HepG2 (cell line): ENCODE measurements around the gene MKRN2OS. TPM values are rescaled to one million over a fixed set of nuclear protein-coding genes. Genes with fewer than 3 reads are reported as not detected.

Source experiments
- AGO2 ChIP-seq: fragments of 200-400 bp; formaldehyde crosslinking; optimal IDR thresholded peaks from 2 replicates; pipeline ENCODE3; 2017; ENCODE audit warnings: mild to moderate bottlenecking, low read depth, low read length, moderate library complexity
- ATF7-NPFF ChIP-seq: sonication (generic); formaldehyde crosslinking; IDR thresholded peaks from 2 replicates; pipeline ENCODE4 v1.8.1; 2023; ENCODE audit warnings: mild to moderate bottlenecking, low read depth, missing genetic modification reagents, moderate library complexity
- BCL6 ChIP-seq: IDR thresholded peaks from 2 replicates; pipeline ENCODE4 v1.6.1; 2016; ENCODE audit warnings: missing genetic modification reagents, missing compliant biosample characterization
- CBX2 ChIP-seq, 2 experiments: fragments of 200-600 bp in 1 of 2; sonication (generic); formaldehyde crosslinking in 1 of 2; IDR thresholded peaks; 2 replicates each; pipeline versions ENCODE4 v1.7.0 to v1.8.1; 2018 to 2022; ENCODE audit warnings: low read depth in 2 of 2, low read length in 1 of 2, mild to moderate bottlenecking in 1 of 2, missing genetic modification reagents in 1 of 2
- CCAR2 ChIP-seq: fragments of 200-400 bp; formaldehyde crosslinking; optimal IDR thresholded peaks from 2 replicates; pipeline ENCODE3; 2018; ENCODE audit warnings: low read depth, mild to moderate bottlenecking, low read length, moderate library complexity
- GABPB1 ChIP-seq: IDR thresholded peaks from 2 replicates; pipeline ENCODE4 v1.6.1; 2016; ENCODE audit warnings: mild to moderate bottlenecking, missing genetic modification reagents, moderate library complexity, missing compliant biosample characterization
- GATA4 ChIP-seq: sonication (generic); IDR thresholded peaks from 2 replicates; pipeline ENCODE4 v1.6.1; 2016; ENCODE audit warnings: antibody characterized with exemption, low read depth, borderline replicate concordance
- HHEX ChIP-seq: IDR thresholded peaks from 2 replicates; pipeline ENCODE4 v1.6.1; 2016; ENCODE audit warnings: control low read depth
- LRRFIP1 ChIP-seq: sonication (generic); formaldehyde crosslinking; conservative IDR thresholded peaks from 2 replicates; pipeline ENCODE4 v1.4.0; 2020; ENCODE audit warnings: missing genetic modification reagents
- MTA1 ChIP-seq: sonication (generic); formaldehyde crosslinking; IDR thresholded peaks from 2 replicates; pipeline ENCODE4 v1.4.0; 2020; ENCODE audit warnings: missing genetic modification reagents, mild to moderate bottlenecking, borderline replicate concordance
- RBAK ChIP-seq: sonication (generic); formaldehyde crosslinking; IDR thresholded peaks from 2 replicates; pipeline ENCODE4 v1.5.1; 2020; ENCODE audit warnings: mild to moderate bottlenecking, missing genetic modification reagents
- SMAD1 ChIP-seq: sonication (generic); formaldehyde crosslinking; IDR thresholded peaks from 2 replicates; pipeline ENCODE4 v1.4.0; 2020; ENCODE audit warnings: missing genetic modification reagents, low read depth, mild to moderate bottlenecking, borderline replicate concordance
- SNAI1 ChIP-seq: sonication (generic); formaldehyde crosslinking; IDR thresholded peaks from 2 replicates; pipeline ENCODE4 v1.5.0; 2020; ENCODE audit warnings: mild to moderate bottlenecking, missing genetic modification reagents, borderline replicate concordance
- SRSF4 ChIP-seq: fragments of 200-400 bp; formaldehyde crosslinking; IDR thresholded peaks from one replicate; pipeline ENCODE4 v1.6.1; 2018; ENCODE audit warnings: mild to moderate bottlenecking, low read depth, low read length, moderate library complexity; ENCODE audit not compliant: poor library complexity, severe bottlenecking
- SUZ12 ChIP-seq: fragments of 150-350 bp; IDR thresholded peaks from 2 replicates; pipeline ENCODE4 v1.6.1; 2014; ENCODE audit warnings: low read depth, low read length
- TFDP1 ChIP-seq: IDR thresholded peaks from 2 replicates; pipeline ENCODE4 v1.6.1; 2016; ENCODE audit warnings: missing compliant biosample characterization, missing genetic modification reagents, borderline replicate concordance
- ZBTB2 ChIP-seq: sonication (generic); formaldehyde crosslinking; IDR thresholded peaks from 2 replicates; pipeline ENCODE4 v1.8.0; 2022; ENCODE audit warnings: low read depth, missing genetic modification reagents
- ZFP36L2 ChIP-seq: sonication (generic); formaldehyde crosslinking; IDR thresholded peaks from 2 replicates; pipeline ENCODE4 v1.4.0; 2020; ENCODE audit warnings: missing genetic modification reagents
- ZMAT3 ChIP-seq: sonication (generic); formaldehyde crosslinking; conservative IDR thresholded peaks from 2 replicates; pipeline ENCODE4 v1.7.0; 2021; ENCODE audit warnings: missing genetic modification reagents
- ZNF382 ChIP-seq: sonication (generic); formaldehyde crosslinking; IDR thresholded peaks from 2 replicates; pipeline ENCODE4 v1.5.0; 2020; ENCODE audit warnings: missing genetic modification reagents, mild to moderate bottlenecking, borderline replicate concordance
- ZNF672 ChIP-seq: sonication (generic); formaldehyde crosslinking; IDR thresholded peaks from 2 replicates; pipeline ENCODE4 v1.8.1; 2022; ENCODE audit warnings: missing genetic modification reagents
- ZNF775 ChIP-seq: sonication (generic); formaldehyde crosslinking; IDR thresholded peaks from 2 replicates; pipeline ENCODE4 v1.4.0; 2020; ENCODE audit warnings: missing genetic modification reagents, mild to moderate bottlenecking, moderate library complexity, borderline replicate concordance
- ZNF83 ChIP-seq: sonication (generic); formaldehyde crosslinking; IDR thresholded peaks from 2 replicates; pipeline ENCODE4 v1.4.0; 2020; ENCODE audit warnings: missing genetic modification reagents, mild to moderate bottlenecking, borderline replicate concordance
- ZSCAN20 ChIP-seq: sonication (generic); formaldehyde crosslinking; IDR thresholded peaks from 2 replicates; pipeline ENCODE4 v1.4.0; 2020; ENCODE audit warnings: missing genetic modification reagents, mild to moderate bottlenecking, borderline replicate concordance
- ZSCAN9 ChIP-seq: IDR thresholded peaks from 2 replicates; pipeline ENCODE4 v1.6.1; 2016; ENCODE audit warnings: borderline replicate concordance
- polyA plus RNA-seq, 8 experiments: library from polyadenylated mRNA; depleted of rRNA in 3 of 8; stranded (reverse) in 7 of 8; unstranded in 1 of 8; fragments of >200 nt; fragmentation: Illumina TruSeq in 4 of 8; extraction: Trizol in 4 of 8; gene quantifications; 2 replicates each; pipeline versions ENCODE4 v1.2.1 to v1.2.3, GENCODE V29; 2011 to 2016; ENCODE audit warnings: low read depth in 4 of 8, missing spikeins in 1 of 8, mixed read lengths in 1 of 8; ENCODE audit not compliant: insufficient read depth in 1 of 8
- total RNA-seq, 5 experiments: library from RNA; depleted of rRNA; stranded (reverse); fragments of >200 nt; fragmentation: Illumina TruSeq; extraction: Trizol; gene quantifications; 2 replicates each; pipeline ENCODE4 v1.2.3, GENCODE V29; 2016; ENCODE audit warnings: low read depth in 1 of 5

MKRN2OS gene
- total and polyA plus RNA-seq, 2 of the 13 experiments (the other 11 are each of a cell fraction or from before 2014, with no cell fraction given), result not detected

GRCh38 chr3:12556690-12557472, 11.6 kb upstream of the MKRN2OS start, which contains the start of gene MKRN2 (continued):
- TF ChIP-seq CCAR2 (peak; percentile 65), ZNF83 (CRISPR knock-in tag) (no peak), SRSF4 (no peak), ZNF672 (CRISPR knock-in tag) (no peak), ATF7-NPFF (CRISPR knock-in tag) (peak; percentile 95), HHEX (CRISPR knock-in tag) (no peak), ZFP36L2 (CRISPR knock-in tag) (no peak), ZMAT3 (CRISPR knock-in tag) (no peak), GABPB1 (peak; percentile 93), BCL6 (CRISPR knock-in tag) (peak; percentile 44; the same call in 1 of the 2 replicates), CBX2 (IDR thresholded peaks at IDR 0.05; ENCODE audit: low read depth, low read length) (no peak), CBX2 (CRISPR knock-in tag; IDR thresholded peaks at IDR 0.05; ENCODE audit: low read depth) (no peak), AGO2 (peak; percentile 73), ZNF775 (CRISPR knock-in tag) (no peak), TFDP1 (CRISPR knock-in tag) (peak; percentile 58; the same call in 1 of the 2 replicates), SNAI1 (CRISPR knock-in tag) (0 out of 2 replicates have a peak, but pooled peaks have one; percentile 54), MTA1 (CRISPR knock-in tag) (peak; percentile 42; the same call in 1 of the 2 replicates), ZBTB2 (CRISPR knock-in tag) (peak; percentile 88), ZSCAN9 (peak; percentile 21; the same call in 1 of the 2 replicates), SMAD1 (CRISPR knock-in tag) (peak; percentile 80; the same call in 1 of the 2 replicates), RBAK (no peak), GATA4 (0 out of 2 replicates have a peak, but pooled peaks have one; percentile 49), ZNF382 (CRISPR knock-in tag) (no peak), ZSCAN20 (CRISPR knock-in tag) (0 out of 2 replicates have a peak, but pooled peaks have one; percentile 64), LRRFIP1 (CRISPR knock-in tag) (no peak), SUZ12 (no peak)
